Measurements from ENCODE around the gene MRPL4. TPM values are rescaled to one million over a fixed set of nuclear protein-coding genes. Genes with fewer than 3 reads are reported as not detected.

The MRPL4 gene
- total and polyA plus RNA-seq, 2 of the 13 experiments (the other 11 are each of a cell fraction or from before 2014, with no cell fraction given), result 40.6 to 42.5 TPM

- peak; percentile 98 for TF ChIP-seq ZNF687 (CRISPR knock-in tag; IDR thresholded peaks at IDR 0.05)
- TF ChIP-seq GATAD2A (CRISPR knock-in tag; IDR thresholded peaks at IDR 0.05), result peak; percentile 65
- TF ChIP-seq ZNF20 (CRISPR knock-in tag; IDR thresholded peaks at IDR 0.05), result peak; percentile 68; the same call in 1 of the 2 replicates
- TF ChIP-seq KMT2B (CRISPR knock-in tag; IDR thresholded peaks at IDR 0.05), result peak; percentile 68; the same call in 1 of the 2 replicates
- TF ChIP-seq TP53 (CRISPR knock-in tag; conservative IDR thresholded peaks at IDR 0.05), result no peak
- TF ChIP-seq HOXA3 (CRISPR knock-in tag; IDR thresholded peaks at IDR 0.05), result peak; percentile 81
- no peak for TF ChIP-seq ZNF549 (CRISPR knock-in tag; IDR thresholded peaks at IDR 0.05)
- no peak for TF ChIP-seq NONO (IDR thresholded peaks at IDR 0.05)
- no peak; the same call in 1 of the 2 replicates for TF ChIP-seq NONO (CRISPR knock-in tag; conservative IDR thresholded peaks at IDR 0.05)
- peak; percentile 61; the same call in 1 of the 2 replicates for TF ChIP-seq ZNF333 (CRISPR knock-in tag; IDR thresholded peaks at IDR 0.05; ENCODE audit: borderline replicate concordance)
- TF ChIP-seq CREM (IDR thresholded peaks at IDR 0.05), result peak; percentile 60; the same call in 1 of the 2 replicates
- TF ChIP-seq CREM (CRISPR knock-in tag; IDR thresholded peaks at IDR 0.05), result no peak
- no peak for TF ChIP-seq AFF4 (CRISPR knock-in tag; IDR thresholded peaks at IDR 0.05)
- no peak; the same call in 1 of the 2 replicates for TF ChIP-seq THAP8 (CRISPR knock-in tag; IDR thresholded peaks at IDR 0.05; ENCODE audit: borderline replicate concordance)
- peak; percentile 35; the same call in 1 of the 2 replicates for TF ChIP-seq MNT (IDR thresholded peaks at IDR 0.05)
- TF ChIP-seq SALL1 (CRISPR knock-in tag; IDR thresholded peaks at IDR 0.05), result peak; percentile 93
- TF ChIP-seq ZNF432 (CRISPR knock-in tag; IDR thresholded peaks at IDR 0.05; ENCODE audit: borderline replicate concordance), result no peak
- TF ChIP-seq MBD4 (IDR thresholded peaks at IDR 0.05; ENCODE audit: borderline replicate concordance, low read length), result no peak
- TF ChIP-seq TBP (CRISPR knock-in tag; IDR thresholded peaks at IDR 0.05), result no peak
Measured at GRCh38 chr19:10270616-10271394, 18.8 kb downstream of the MRPL4 start, which contains the start of gene ICAM1 (continued).

Measured in HepG2 (cell line).